H9 (cell line): ENCODE measurements around the gene PJVK. TPM values are rescaled to one million over a fixed set of nuclear protein-coding genes. Genes with fewer than 3 reads are reported as not detected.

ENCODE experiments used
- DNase-seq: peaks from one replicate; pipeline ENCODE4 v3.0.0-alpha.2; 2017
- H2AFZ ChIP-seq: one replicate; pipeline ENCODE4 v1.6.1; 2013; ENCODE audit warnings: mild to moderate bottlenecking, low read length, control low read depth, moderate library complexity
- H2AK5ac ChIP-seq: 2 replicates; pipeline ENCODE4 v1.6.1; 2013; ENCODE audit warnings: low read length, control low read depth, mixed read lengths; ENCODE audit not compliant: insufficient read length
- H2BK120ac ChIP-seq: one replicate; pipeline ENCODE4 v1.6.1; 2013; ENCODE audit warnings: low read depth, mild to moderate bottlenecking, low read length, control low read depth, inconsistent platforms; ENCODE audit not compliant: poor library complexity, severe bottlenecking
- H2BK12ac ChIP-seq: 2 replicates; pipeline ENCODE4 v1.6.1; 2013; ENCODE audit warnings: low read length, control low read depth, mixed read lengths, low read depth; ENCODE audit not compliant: insufficient read length
- H2BK15ac ChIP-seq: 2 replicates; pipeline ENCODE4 v1.6.1; 2013; ENCODE audit warnings: low read depth, low read length, control low read depth
- H2BK20ac ChIP-seq: one replicate; pipeline ENCODE4 v1.6.1; 2013; ENCODE audit warnings: low read depth, mild to moderate bottlenecking, low read length, control low read depth, inconsistent platforms; ENCODE audit not compliant: poor library complexity, severe bottlenecking
- H2BK5ac ChIP-seq: 2 replicates; pipeline ENCODE4 v1.6.1; 2013; ENCODE audit warnings: low read length, control low read depth, mixed read lengths; ENCODE audit not compliant: insufficient read length
- H3K14ac ChIP-seq: 2 replicates; pipeline ENCODE4 v1.6.1; 2013; ENCODE audit warnings: low read length, control low read depth; ENCODE audit not compliant: insufficient read depth
- H3K18ac ChIP-seq: 2 replicates; pipeline ENCODE4 v1.6.1; 2013; ENCODE audit warnings: low read depth, mild to moderate bottlenecking, mixed read lengths, low read length, control low read depth; ENCODE audit not compliant: insufficient read length
- H3K23ac ChIP-seq: 2 replicates; pipeline ENCODE4 v1.6.1; 2013; ENCODE audit warnings: low read length, control low read depth, mixed read lengths, low read depth; ENCODE audit not compliant: insufficient read length
- H3K23me2 ChIP-seq: 2 replicates; pipeline ENCODE4 v1.6.1; 2013; ENCODE audit warnings: low read depth, mild to moderate bottlenecking, mixed read lengths, low read length, control low read depth; ENCODE audit not compliant: insufficient read length, poor library complexity, severe bottlenecking
- H3K27ac ChIP-seq: 2 replicates; pipeline ENCODE4 v1.5.1; 2013; ENCODE audit warnings: low read length, control low read depth, mixed read lengths, low read depth; ENCODE audit not compliant: insufficient read length
- H3K27me3 ChIP-seq: 2 replicates; pipeline ENCODE4 v1.6.1; 2013; ENCODE audit warnings: low read length, control low read depth, inconsistent platforms; ENCODE audit not compliant: insufficient read depth
- H3K4ac ChIP-seq: 2 replicates; pipeline ENCODE4 v1.6.1; 2013; ENCODE audit warnings: low read depth, mild to moderate bottlenecking, control low read depth, inconsistent platforms, low read length, moderate library complexity
- H3K4me1 ChIP-seq: 2 replicates; pipeline ENCODE4 v1.6.1; 2013; ENCODE audit warnings: low read length, control low read depth, inconsistent platforms; ENCODE audit not compliant: insufficient read depth
- H3K4me2 ChIP-seq: 2 replicates; pipeline ENCODE4 v1.6.1; 2013; ENCODE audit warnings: low read length, control low read depth, mixed read lengths; ENCODE audit not compliant: insufficient read length, insufficient read depth
- H3K56ac ChIP-seq: 2 replicates; pipeline ENCODE4 v1.6.1; 2013; ENCODE audit warnings: low read depth, mild to moderate bottlenecking, mixed read lengths, low read length, control low read depth; ENCODE audit not compliant: insufficient read length
- H3K79me1 ChIP-seq: 2 replicates; pipeline ENCODE4 v1.6.1; 2013; ENCODE audit warnings: low read depth, mild to moderate bottlenecking, moderate library complexity, low read length, control low read depth, inconsistent platforms; ENCODE audit not compliant: insufficient read depth, poor library complexity, severe bottlenecking
- H3K79me2 ChIP-seq: 2 replicates; pipeline ENCODE4 v1.6.1; 2013; ENCODE audit warnings: low read length, control low read depth, inconsistent platforms; ENCODE audit not compliant: insufficient read depth
- H3K9ac ChIP-seq: 2 replicates; pipeline ENCODE4 v1.6.1; 2013; ENCODE audit warnings: low read length, control low read depth, mixed read lengths; ENCODE audit not compliant: insufficient read length; ENCODE audit errors: extremely low read depth
- H3K9me3 ChIP-seq: one replicate; pipeline ENCODE4 v1.6.1; 2013; ENCODE audit warnings: low read depth, low read length, inconsistent platforms; ENCODE audit not compliant: control insufficient read depth
- H3T11ph ChIP-seq: one replicate; pipeline ENCODE4 v1.6.1; 2013; ENCODE audit warnings: mild to moderate bottlenecking, low read length, control low read depth, inconsistent platforms
- H4K20me1 ChIP-seq: one replicate; pipeline ENCODE4 v1.6.1; 2013; ENCODE audit not compliant: control insufficient read depth, insufficient read length, insufficient read depth
- H4K5ac ChIP-seq: 2 replicates; pipeline ENCODE4 v1.6.1; 2013; ENCODE audit warnings: low read depth, mild to moderate bottlenecking, mixed read lengths, low read length, control low read depth; ENCODE audit not compliant: insufficient read length
- H4K8ac ChIP-seq: replicated peaks from 2 replicates; pipeline ENCODE4 v1.6.1; 2013; ENCODE audit warnings: low read length, control low read depth, mixed read lengths, low read depth; ENCODE audit not compliant: insufficient read length
- H4K91ac ChIP-seq: 2 replicates; pipeline ENCODE4 v1.6.1; 2013; ENCODE audit warnings: low read depth, mild to moderate bottlenecking, moderate library complexity, mixed read lengths, low read length, control low read depth; ENCODE audit not compliant: insufficient read length
- H3K27ac Mint-ChIP-seq, 3 experiments: 2 replicates in 2 of 3; 3 replicates in 1 of 3; pipeline ENCODE4 v1.8.0; 2020 to 2021; ENCODE audit warnings: mixed read lengths in 3 of 3, mild to moderate bottlenecking in 1 of 3, moderate library complexity in 1 of 3
- H3K27me3 Mint-ChIP-seq: 2 replicates; pipeline ENCODE4 v1.8.0; 2021; ENCODE audit warnings: low read depth, mild to moderate bottlenecking, moderate library complexity, mixed read lengths
- H3K36me3 Mint-ChIP-seq, 3 experiments: 2 replicates in 2 of 3; 3 replicates in 1 of 3; pipeline ENCODE4 v1.8.0; 2020 to 2021; ENCODE audit warnings: low read depth in 3 of 3, mixed read lengths in 3 of 3; ENCODE audit not compliant: insufficient read depth in 1 of 3
- H3K4me1 Mint-ChIP-seq, 2 experiments: 2 replicates each; pipeline ENCODE4 v1.8.0; 2020; ENCODE audit warnings: mixed read lengths in 2 of 2
- H3K4me3 Mint-ChIP-seq, 2 experiments: 2 replicates in 1 of 2; 3 replicates in 1 of 2; pipeline ENCODE4 v1.8.0; 2020 to 2021; ENCODE audit warnings: mild to moderate bottlenecking in 2 of 2, mixed read lengths in 2 of 2, moderate library complexity in 1 of 2
- H3K9me3 Mint-ChIP-seq, 2 experiments: 2 replicates in 1 of 2; 3 replicates in 1 of 2; pipeline ENCODE4 v1.8.0; 2020; ENCODE audit warnings: mild to moderate bottlenecking in 2 of 2, mixed read lengths in 2 of 2, moderate library complexity in 1 of 2
- CTCF ChIP-seq: fragments of 200-600 bp; sonication (generic); conservative IDR thresholded peaks from 3 replicates; pipeline ENCODE4 v1.8.0; 2021; ENCODE audit warnings: antibody characterized with exemption, mild to moderate bottlenecking
- total RNA-seq: library from RNA; stranded (reverse); gene quantifications from 2 replicates; pipeline ENCODE4 v1.2.1, GENCODE V29; 2021

Gene PJVK
- total RNA-seq, 1 experiment from 2014 or later = 4.7 TPM

- Histone ChIP-seq H2AFZ (no peak overlapping the region), H3K23me2 (no peaks in the 10 kb centered on the region), H3K9me3 (no peaks in the 10 kb centered on the region), H3K14ac (no peak overlapping the region), H3T11ph (no peak overlapping the region), H2BK15ac (no peak overlapping the region), H3K56ac (no peak overlapping the region), H4K5ac (no peak overlapping the region), H3K79me1 (no peaks in the 10 kb centered on the region), H4K8ac (no peak overlapping the region), H3K23ac (no peak overlapping the region), H3K79me2 (no peaks in the 10 kb centered on the region), H4K20me1 (no peaks in the 10 kb centered on the region), H2BK12ac (no peak overlapping the region), H3K4ac (no peak overlapping the region), H4K91ac (no peak overlapping the region), H3K4me2 (no peak overlapping the region), H3K27ac (no peak overlapping the region), H2BK5ac (no peak overlapping the region), H2BK20ac (no peak overlapping the region), H3K9ac (no peak overlapping the region), H3K27me3 (no peaks in the 10 kb centered on the region), H2AK5ac (no peak overlapping the region), H3K4me1 (no peaks in the 10 kb centered on the region), H3K18ac (no peak overlapping the region), H2BK120ac (no peak overlapping the region)
- TF ChIP-seq CTCF = no peak
- Mint-ChIP-seq H3K36me3 (peaks cover 17 to 59% (median 32%) of the 10 kb centered on the region in 3 experiments; a peak in 6 of 7 replicates), H3K27ac (no peak overlapping the region), H3K4me1 (no peaks in the 10 kb centered on the region), H3K27me3 (no peaks in the 10 kb centered on the region), H3K9me3 (no peaks in the 10 kb centered on the region), H3K4me3 (no peak overlapping the region)
- no peak for DNase-seq
These were observed 47.0 kb downstream of the PJVK start for GRCh38 chr2:178498137-178498536.
